Mesendoderm (in vitro differentiated cells): ENCODE results near the gene FAM210B.
A peak's percentile ranks its signal among the peaks of the same experiment; 100 is the strongest.
"Not testable (repeated sequence)": the region's sequence is repeated elsewhere in the genome, so short reads cannot be mapped to it uniquely, and the experiment has no call there.

Source experiments
- DNase-seq: peaks from one replicate; pipeline ENCODE4 v3.0.0; 2013
- H2AK5ac ChIP-seq: 2 replicates; pipeline ENCODE4 v1.6.1; 2013; ENCODE audit warnings: low read length, inconsistent platforms
- H2BK120ac ChIP-seq: 2 replicates; pipeline ENCODE4 v1.6.1; 2013; ENCODE audit warnings: low read depth, mild to moderate bottlenecking, low read length, moderate library complexity, mixed read lengths
- H2BK15ac ChIP-seq: replicated peaks from 2 replicates; pipeline ENCODE4 v1.6.1; 2013; ENCODE audit warnings: low read depth, mild to moderate bottlenecking, moderate library complexity
- H2BK5ac ChIP-seq: 2 replicates; pipeline ENCODE4 v1.6.1; 2013; ENCODE audit warnings: low read length, inconsistent platforms
- H3K18ac ChIP-seq: 2 replicates; pipeline ENCODE4 v1.6.1; 2013; ENCODE audit warnings: mild to moderate bottlenecking, low read length, mixed read lengths
- H3K23ac ChIP-seq: one replicate; pipeline ENCODE4 v1.6.1; 2013; ENCODE audit warnings: low read length
- H3K27ac ChIP-seq: 2 replicates; pipeline ENCODE4 v1.5.1; 2013; ENCODE audit warnings: low read depth, mild to moderate bottlenecking, inconsistent platforms, low read length, moderate library complexity
- H3K27me3 ChIP-seq: 2 replicates; pipeline ENCODE4 v1.6.1; 2013; ENCODE audit warnings: low read length, control low read depth, mild to moderate bottlenecking, inconsistent platforms; ENCODE audit not compliant: insufficient read depth, poor library complexity
- H3K36me3 ChIP-seq: 2 replicates; pipeline ENCODE4 v1.6.1; 2013; ENCODE audit warnings: low read length, inconsistent platforms; ENCODE audit not compliant: control insufficient read depth, insufficient read depth
- H3K4ac ChIP-seq: one replicate; pipeline ENCODE4 v1.6.1; 2013; ENCODE audit warnings: low read depth, mild to moderate bottlenecking, low read length, moderate library complexity
- H3K4me1 ChIP-seq: 2 replicates; pipeline ENCODE4 v1.6.1; 2013; ENCODE audit warnings: low read depth, low read length, inconsistent platforms; ENCODE audit not compliant: control insufficient read depth
- H3K4me2 ChIP-seq: 2 replicates; pipeline ENCODE4 v1.6.1; 2013; ENCODE audit warnings: low read length
- H3K4me3 ChIP-seq: 2 replicates; pipeline ENCODE4 v1.5.1; 2013; ENCODE audit warnings: mild to moderate bottlenecking, low read length
- H3K56ac ChIP-seq: one replicate; pipeline ENCODE4 v1.6.1; 2013; ENCODE audit warnings: low read length
- H3K79me1 ChIP-seq: 2 replicates; pipeline ENCODE4 v1.6.1; 2013; ENCODE audit warnings: low read length, inconsistent platforms
- H3K79me2 ChIP-seq: 2 replicates; pipeline ENCODE4 v1.6.1; 2013; ENCODE audit warnings: mild to moderate bottlenecking, low read length; ENCODE audit not compliant: control insufficient read depth, insufficient read depth
- H3K9ac ChIP-seq: 2 replicates; pipeline ENCODE4 v1.6.1; 2013; ENCODE audit warnings: low read length, inconsistent platforms
- H4K5ac ChIP-seq: one replicate; pipeline ENCODE4 v1.6.1; 2013; ENCODE audit warnings: low read length
- H4K8ac ChIP-seq: one replicate; pipeline ENCODE4 v1.6.1; 2013; ENCODE audit warnings: low read depth, mild to moderate bottlenecking, control low read depth, low read length, moderate library complexity
- WGBS: extraction: QIAGEN DNeasy Blood & Tissue Kit; methylation state at CpG from one replicate; pipeline ENCODE4 v1.1.7; 2013; ENCODE audit warnings: low lambda C conversion rate, missing lambda C conversion rate; ENCODE audit not compliant: insufficient coverage; ENCODE audit errors: extremely low coverage; 5-methylcytosine and 5-hydroxymethylcytosine counted together

FAM210B gene

DNA sequence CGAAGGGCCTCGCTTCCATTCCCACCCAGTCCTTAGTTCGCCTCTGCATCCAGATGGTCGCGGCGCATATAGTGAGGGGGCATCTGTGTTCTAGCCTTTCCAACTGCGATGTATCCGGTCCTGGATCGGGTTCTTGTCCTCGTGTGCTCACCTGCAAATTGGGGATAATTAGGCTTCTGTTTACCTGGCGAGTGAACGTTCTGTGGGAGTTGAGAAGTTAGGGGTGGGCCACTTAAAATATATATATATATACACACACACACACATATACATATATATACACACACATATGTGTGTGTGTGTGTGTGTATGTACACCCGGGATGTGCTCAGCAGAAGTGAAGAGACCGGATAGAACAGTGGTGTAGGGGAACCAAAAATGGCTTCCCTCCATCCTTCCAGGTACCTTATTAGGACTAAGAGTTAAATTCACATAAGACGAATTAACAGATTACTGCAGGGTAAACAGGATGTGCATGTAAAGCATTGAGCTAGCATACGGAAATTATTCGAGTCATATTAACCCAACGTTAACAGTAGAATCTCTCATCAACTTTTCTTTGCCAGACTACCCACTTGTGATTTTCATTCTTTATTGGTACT, 34.2 kb downstream of the FAM210B start:
- peaks cover 23% of the 10 kb centered on the region for H3K79me1 ChIP-seq
- no peak overlapping the region for H4K5ac ChIP-seq
- H3K56ac ChIP-seq = peak overlapping the region; percentile 97
- no peak overlapping the region for H3K23ac ChIP-seq
- WGBS = no CpG with 5 or more reads among the region's 18 CpGs
- no peak for DNase-seq
- H3K18ac ChIP-seq = peak overlapping the region; percentile 89
- H2BK5ac ChIP-seq = peak overlapping the region; percentile 42
- no peak overlapping the region for H2BK15ac ChIP-seq
- H2BK120ac ChIP-seq = no peak overlapping the region
- H4K8ac ChIP-seq = no peak overlapping the region
- peak overlapping the region; percentile 94 for H3K4ac ChIP-seq
- no peak overlapping the region for H2AK5ac ChIP-seq
- H3K4me1 ChIP-seq = peaks cover 1% of the 10 kb centered on the region
- peaks cover 22% of the 10 kb centered on the region for H3K36me3 ChIP-seq
- H3K79me2 ChIP-seq = peaks cover 52% of the 10 kb centered on the region
- H3K27ac ChIP-seq = peak overlapping the region; percentile 79
- peak overlapping the region; percentile 92 for H3K9ac ChIP-seq
- H3K27me3 ChIP-seq = no peaks in the 10 kb centered on the region
- H3K4me2 ChIP-seq = peak overlapping the region; percentile 32
- H3K4me3 ChIP-seq = peak overlapping the region; percentile 86

DNA sequence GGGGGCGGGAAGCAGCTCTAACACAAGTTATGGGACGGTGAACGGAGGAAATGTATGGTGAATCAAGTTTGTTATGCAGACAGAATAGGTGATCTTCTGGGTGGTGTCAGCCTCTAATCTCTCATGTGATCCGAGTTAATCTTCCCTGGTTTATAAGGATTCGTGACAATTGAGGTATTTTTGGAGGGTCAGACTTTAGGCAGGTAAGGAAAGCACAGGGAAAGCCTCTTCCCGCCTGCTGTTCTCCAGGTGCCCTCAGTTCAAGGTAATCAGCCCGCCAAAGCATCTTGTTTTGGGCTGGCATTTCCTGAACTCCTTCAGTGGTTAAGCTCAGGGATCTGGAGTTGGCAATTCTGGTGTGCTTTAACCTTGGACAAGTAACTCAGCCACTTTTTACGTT, 34.9 kb downstream of the FAM210B start:
- H2BK15ac ChIP-seq = no peak overlapping the region
- no peak overlapping the region for H4K8ac ChIP-seq
- H3K27ac ChIP-seq = no peak overlapping the region
- H4K5ac ChIP-seq = no peak overlapping the region
- H3K56ac ChIP-seq = peak overlapping the region; percentile 4
- no peak overlapping the region for H3K18ac ChIP-seq
- DNase-seq = no peak
- H2BK5ac ChIP-seq = no peak overlapping the region
- no CpG with 5 or more reads among the region's 8 CpGs for WGBS
- H3K36me3 ChIP-seq = peaks cover 19% of the 10 kb centered on the region
- peaks cover 20% of the 10 kb centered on the region for H3K79me1 ChIP-seq
- H3K9ac ChIP-seq = peak overlapping the region; percentile 92
- H3K4me2 ChIP-seq = peak overlapping the region; percentile 7
- peaks cover 49% of the 10 kb centered on the region for H3K79me2 ChIP-seq
- no peak overlapping the region for H2BK120ac ChIP-seq
- H3K4me3 ChIP-seq = no peak overlapping the region
- H3K27me3 ChIP-seq = no peaks in the 10 kb centered on the region
- no peak overlapping the region for H2AK5ac ChIP-seq
- H3K23ac ChIP-seq = no peak overlapping the region
- peaks cover 1% of the 10 kb centered on the region for H3K4me1 ChIP-seq
- no peak overlapping the region for H3K4ac ChIP-seq

DNA sequence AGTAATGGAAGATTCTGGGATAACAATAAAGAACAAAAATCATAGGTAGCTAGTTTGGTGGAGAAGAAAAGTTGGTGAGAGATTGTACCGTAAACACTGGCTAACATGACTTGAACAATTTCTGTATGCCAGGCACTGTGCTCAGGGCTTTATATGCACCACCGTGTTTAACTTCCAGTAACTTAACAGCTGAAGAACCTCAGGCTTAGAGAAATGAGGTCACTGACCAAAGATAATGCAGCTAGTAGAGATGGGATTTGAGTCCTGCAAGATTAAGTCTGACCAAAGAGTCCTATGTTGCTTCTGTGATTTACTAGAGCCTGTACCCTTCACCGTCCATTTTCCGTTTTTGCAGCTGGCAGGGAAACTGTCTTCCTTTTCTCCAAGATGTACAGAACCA, 36.4 kb downstream of the FAM210B start:
- no peak for DNase-seq
- Histone ChIP-seq H4K8ac (no peak overlapping the region), H3K27me3 (no peaks in the 10 kb centered on the region), H3K27ac (no peak overlapping the region), H3K4me2 (no peak overlapping the region), H4K5ac (no peak overlapping the region), H2BK15ac (no peak overlapping the region), H3K4me1 (peaks cover 1% of the 10 kb centered on the region), H3K4me3 (no peak overlapping the region), H3K23ac (no peak overlapping the region), H3K36me3 (peaks cover 20% of the 10 kb centered on the region), H2BK5ac (no peak overlapping the region), H3K79me1 (peaks cover 7% of the 10 kb centered on the region), H2BK120ac (no peak overlapping the region), H3K79me2 (peaks cover 34% of the 10 kb centered on the region), H3K4ac (no peak overlapping the region), H3K18ac (no peak overlapping the region), H2AK5ac (no peak overlapping the region), H3K56ac (no peak overlapping the region), H3K9ac (no peak overlapping the region)
- no CpG with 5 or more reads among the region's 4 CpGs for WGBS

GRCh38 chr20:56400001-56400640, 41.3 kb downstream of the FAM210B start:
- H3K27me3 ChIP-seq = no peaks in the 10 kb centered on the region

DNA sequence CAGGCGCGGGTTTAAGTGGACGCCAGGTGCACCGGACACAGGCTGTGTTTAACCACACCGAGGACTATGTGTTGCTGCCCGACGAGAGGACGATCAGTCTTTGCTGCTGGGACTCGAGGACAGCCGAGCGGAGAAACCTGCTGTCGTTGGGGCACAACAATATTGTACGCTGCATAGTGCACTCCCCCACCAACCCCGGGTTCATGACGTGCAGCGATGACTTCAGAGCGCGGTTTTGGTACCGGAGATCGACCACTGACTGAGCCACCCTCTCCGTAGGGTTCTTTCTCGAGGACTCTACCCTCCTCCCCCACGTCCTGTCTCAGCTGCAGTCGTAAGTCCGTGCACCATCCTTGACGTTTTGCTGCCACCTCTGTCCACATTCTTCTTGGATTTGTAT, 44.7 kb downstream of the FAM210B start:
- peaks cover 19% of the 10 kb centered on the region for H3K36me3 ChIP-seq
- no peaks in the 10 kb centered on the region for H3K4me1 ChIP-seq
- H4K8ac ChIP-seq = no peak overlapping the region
- H3K23ac ChIP-seq = no peak overlapping the region
- no peak overlapping the region for H2AK5ac ChIP-seq
- no peaks in the 10 kb centered on the region for H3K27me3 ChIP-seq
- no peak overlapping the region for H3K56ac ChIP-seq
- H2BK120ac ChIP-seq = no peak overlapping the region
- H3K79me2 ChIP-seq = no peaks in the 10 kb centered on the region
- H3K9ac ChIP-seq = no peak overlapping the region
- WGBS = no CpG with 5 or more reads among the region's 26 CpGs
- no peak overlapping the region for H3K4me3 ChIP-seq
- no peak overlapping the region for H4K5ac ChIP-seq
- H3K27ac ChIP-seq = no peak overlapping the region
- DNase-seq = no peak
- no peak overlapping the region for H2BK5ac ChIP-seq
- H3K79me1 ChIP-seq = no peaks in the 10 kb centered on the region
- H3K18ac ChIP-seq = no peak overlapping the region
- H3K4me2 ChIP-seq = no peak overlapping the region
- H3K4ac ChIP-seq = no peak overlapping the region
- H2BK15ac ChIP-seq = no peak overlapping the region

More at GRCh38 chr20:56400001-56400640, 41.3 kb downstream of the FAM210B start:
- no peak overlapping the region for H3K56ac ChIP-seq
- peaks cover 3% of the 10 kb centered on the region for H3K79me2 ChIP-seq
- no peak overlapping the region for H4K5ac ChIP-seq
- H3K4me2 ChIP-seq = no peak overlapping the region
- H3K79me1 ChIP-seq = peaks cover 3% of the 10 kb centered on the region
- H3K4ac ChIP-seq = no peak overlapping the region
- no peak overlapping the region for H2BK120ac ChIP-seq
- no peak overlapping the region for H3K27ac ChIP-seq
- H4K8ac ChIP-seq = no peak overlapping the region
- H3K18ac ChIP-seq = no peak overlapping the region
- H3K4me3 ChIP-seq = no peak overlapping the region
- H2BK5ac ChIP-seq = no peak overlapping the region
- H3K4me1 ChIP-seq = no peaks in the 10 kb centered on the region
- H2AK5ac ChIP-seq = no peak overlapping the region
- no peak overlapping the region for H3K23ac ChIP-seq
- H3K36me3 ChIP-seq = peaks cover 26% of the 10 kb centered on the region
- H2BK15ac ChIP-seq = no peak overlapping the region
- H3K9ac ChIP-seq = no peak overlapping the region
- DNase-seq = peak; percentile 59

- H3K4me1 ChIP-seq, H4K8ac ChIP-seq, H3K4me3 ChIP-seq, H3K4me2 ChIP-seq, H3K79me2 ChIP-seq, H3K27me3 ChIP-seq, H2BK15ac ChIP-seq, H2BK120ac ChIP-seq, H3K23ac ChIP-seq, H2AK5ac ChIP-seq, DNase-seq, H3K56ac ChIP-seq, H3K9ac ChIP-seq, H2BK5ac ChIP-seq, H3K27ac ChIP-seq, H3K4ac ChIP-seq, H4K5ac ChIP-seq, H3K79me1 ChIP-seq, H3K18ac ChIP-seq: not testable (repeated sequence)
- WGBS = no CpG with 5 or more reads among the region's 12 CpGs
- peaks cover 11% of the 10 kb centered on the region for H3K36me3 ChIP-seq
Measured at GRCh38 chr20:56405356-56405755, 46.6 kb downstream of the FAM210B start.
